Breast epithelium (tissue), 3 donors: ENCODE measurements around the gene BFAR.

Experiments
- POLR2A ChIP-seq: fragments of 450-650 bp; IDR thresholded peaks from one replicate; pipeline ENCODE4 v1.6.1; 2016; ENCODE audit warnings: antibody characterized with exemption, mild to moderate bottlenecking, moderate library complexity
- POLR2AphosphoS5 ChIP-seq, 3 donors: sonication (generic); formaldehyde crosslinking; IDR thresholded peaks; one replicate each; pipeline ENCODE4 v1.6.1; 2017; ENCODE audit warnings: antibody characterized with exemption in 3 of 3
- TF ChIP-seq, protein P1 (sequence below), 3 donors: fragments of 450-650 bp; IDR thresholded peaks; one replicate each; pipeline ENCODE4 v1.5.1; 2016 to 2017; ENCODE audit warnings: antibody characterized with exemption in 3 of 3, mild to moderate bottlenecking in 3 of 3, moderate library complexity in 3 of 3

DNA sequence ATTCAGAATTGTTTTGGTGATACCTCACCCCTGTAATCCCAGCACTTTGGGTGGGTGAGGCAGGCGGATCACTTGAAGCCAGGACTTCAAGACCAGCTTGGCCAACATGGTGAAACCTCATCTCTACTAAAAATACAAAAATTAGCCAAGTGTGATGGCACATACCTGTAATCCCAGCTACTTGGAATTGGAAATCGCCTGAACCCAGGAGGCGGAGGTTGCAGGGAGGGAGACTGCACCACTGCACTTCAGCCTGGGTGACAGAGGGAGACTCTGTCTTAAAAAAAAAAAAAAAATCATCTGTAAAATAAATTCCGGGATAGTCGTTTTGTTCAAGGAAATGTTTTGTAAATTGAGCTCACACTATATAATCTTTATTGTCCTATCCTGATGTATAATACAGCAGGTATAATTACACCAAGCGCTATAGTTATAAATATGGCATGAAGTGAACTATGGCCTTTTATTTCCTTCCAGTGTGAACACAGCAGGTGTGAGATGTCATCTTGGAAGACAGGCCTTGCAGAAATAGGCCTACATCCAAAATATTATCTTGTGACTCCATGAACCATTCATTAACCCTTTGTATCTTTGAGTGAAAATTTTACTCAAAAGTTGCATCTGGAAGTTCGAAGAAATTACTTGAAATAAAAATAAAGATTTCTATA, 35.9 kb downstream of the BFAR start:
- TF ChIP-seq POLR2A (no peak), POLR2AphosphoS5 (IDR thresholded peaks at IDR 0.05) (no peak)
- TF ChIP-seq, protein P1, sequence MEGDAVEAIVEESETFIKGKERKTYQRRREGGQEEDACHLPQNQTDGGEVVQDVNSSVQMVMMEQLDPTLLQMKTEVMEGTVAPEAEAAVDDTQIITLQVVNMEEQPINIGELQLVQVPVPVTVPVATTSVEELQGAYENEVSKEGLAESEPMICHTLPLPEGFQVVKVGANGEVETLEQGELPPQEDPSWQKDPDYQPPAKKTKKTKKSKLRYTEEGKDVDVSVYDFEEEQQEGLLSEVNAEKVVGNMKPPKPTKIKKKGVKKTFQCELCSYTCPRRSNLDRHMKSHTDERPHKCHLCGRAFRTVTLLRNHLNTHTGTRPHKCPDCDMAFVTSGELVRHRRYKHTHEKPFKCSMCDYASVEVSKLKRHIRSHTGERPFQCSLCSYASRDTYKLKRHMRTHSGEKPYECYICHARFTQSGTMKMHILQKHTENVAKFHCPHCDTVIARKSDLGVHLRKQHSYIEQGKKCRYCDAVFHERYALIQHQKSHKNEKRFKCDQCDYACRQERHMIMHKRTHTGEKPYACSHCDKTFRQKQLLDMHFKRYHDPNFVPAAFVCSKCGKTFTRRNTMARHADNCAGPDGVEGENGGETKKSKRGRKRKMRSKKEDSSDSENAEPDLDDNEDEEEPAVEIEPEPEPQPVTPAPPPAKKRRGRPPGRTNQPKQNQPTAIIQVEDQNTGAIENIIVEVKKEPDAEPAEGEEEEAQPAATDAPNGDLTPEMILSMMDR (IDR thresholded peaks at IDR 0.05) = no peak
